ENCODE measurements around the gene PIP4K2C. TPM values are rescaled to one million over a fixed set of nuclear protein-coding genes. Genes with fewer than 3 reads are reported as not detected.

PIP4K2C gene
- total RNA-seq, 1 experiment from 2014 or later, result 37.1 TPM

GRCh38 chr12:57552835-57553313 is 38.1 kb upstream of the PIP4K2C start:
- H3K27ac ChIP-seq (ENCODE audit: insufficient read length, low read depth, low read length), result no peak overlapping the region
- no peak overlapping the region for H3K56ac ChIP-seq (ENCODE audit: insufficient read length, low read depth, low read length)
- no peak overlapping the region for H2BK15ac ChIP-seq (ENCODE audit: low read depth, low read length)
- H4K20me1 ChIP-seq (ENCODE audit: control insufficient read depth, insufficient read depth, insufficient read length), result no peaks in the 10 kb centered on the region
- no peak overlapping the region for H3K23ac ChIP-seq (ENCODE audit: insufficient read length, low read depth, low read length)
- no peak overlapping the region for H2AK5ac ChIP-seq (ENCODE audit: insufficient read length, low read length)
- TF ChIP-seq CTCF (conservative IDR thresholded peaks at IDR 0.05), result no peak
- peak overlapping the region in 1 of 3 experiments; percentile 73; a peak in 1 of 7 replicates for H3K27ac Mint-ChIP-seq
- no peak overlapping the region for H3K9ac ChIP-seq (ENCODE audit: extremely low read depth, insufficient read length, low read length)
- no peak overlapping the region for H2BK5ac ChIP-seq (ENCODE audit: insufficient read length, low read length)
- H3K4me1 ChIP-seq (ENCODE audit: insufficient read depth, low read length), result peaks cover 5% of the 10 kb centered on the region; the same call in 1 of the 2 replicates
- no peak overlapping the region for H4K8ac ChIP-seq (replicated peaks; ENCODE audit: insufficient read length, low read depth, low read length)
- H2BK120ac ChIP-seq (ENCODE audit: low read depth, low read length, poor library complexity, severe bottlenecking), result no peak overlapping the region
- H3K79me1 ChIP-seq (ENCODE audit: insufficient read depth, low read depth, low read length, poor library complexity, severe bottlenecking), result peaks cover 3% of the 10 kb centered on the region
- no peak overlapping the region for H4K5ac ChIP-seq (ENCODE audit: insufficient read length, low read depth, low read length)
- WGBS (ENCODE audit: extremely low coverage, insufficient read length, low lambda C conversion rate), result no CpG with 5 or more reads among the region's 6 CpGs
- no peak overlapping the region for H3K18ac ChIP-seq (ENCODE audit: insufficient read length, low read depth, low read length)
- no peak overlapping the region for H3K14ac ChIP-seq (ENCODE audit: insufficient read depth, low read length)
- no peak overlapping the region for H3K4me2 ChIP-seq (ENCODE audit: insufficient read depth, insufficient read length, low read length)
- peaks cover 3% of the 10 kb centered on the region; the same call in 1 of the 2 replicates for H3K79me2 ChIP-seq (ENCODE audit: insufficient read depth, low read length)
- H3K4me1 Mint-ChIP-seq, result peaks cover 45 to 57% of the 10 kb centered on the region in 2 experiments
- H3K27me3 Mint-ChIP-seq (ENCODE audit: low read depth), result peaks cover 19% of the 10 kb centered on the region
- H3K4ac ChIP-seq (ENCODE audit: low read depth, low read length), result no peak overlapping the region
- no peak overlapping the region for H2BK20ac ChIP-seq (ENCODE audit: low read depth, low read length, poor library complexity, severe bottlenecking)
- H3K9me3 Mint-ChIP-seq, result no peaks in the 10 kb centered on the region
- no peaks in the 10 kb centered on the region; the same call in 1 of the 2 replicates for H3K27me3 ChIP-seq (ENCODE audit: insufficient read depth, low read length)
- no peak for DNase-seq
- peaks cover 10% of the 10 kb centered on the region for H3K23me2 ChIP-seq (ENCODE audit: insufficient read length, low read depth, low read length, poor library complexity, severe bottlenecking)
- H2BK12ac ChIP-seq (ENCODE audit: insufficient read length, low read depth, low read length), result no peak overlapping the region
- H3T11ph ChIP-seq (ENCODE audit: low read length), result no peak overlapping the region
- H3K9me3 ChIP-seq (ENCODE audit: control insufficient read depth, low read depth, low read length), result no peaks in the 10 kb centered on the region
- H2AFZ ChIP-seq (ENCODE audit: low read length), result no peak overlapping the region
- H4K91ac ChIP-seq (ENCODE audit: insufficient read length, low read depth, low read length), result no peak overlapping the region
- H3K36me3 Mint-ChIP-seq (ENCODE audit: insufficient read depth in 1 of 3, low read depth in 3 of 3), result peaks cover 3 to 4% (median 3%) of the 10 kb centered on the region in 3 experiments; a peak in 4 of 7 replicates
- no peak overlapping the region; a peak in 1 of 5 replicates for H3K4me3 Mint-ChIP-seq

Data from H9 (cell line).